IMR-90 (cell line): ENCODE results near the gene PGLYRP3. TPM values are rescaled to one million over a fixed set of nuclear protein-coding genes. Genes with fewer than 3 reads are reported as not detected.

Experiments
- ATAC-seq: fragments of 200-7000 bp; cut with Tn5 transposase; 2 replicates; pipeline ENCODE4 v1.9.1; 2020; ENCODE audit warnings: low read depth, mild to moderate bottlenecking, moderate library complexity
- BruUV-seq: library from RNA; stranded (reverse); fragments of 400-500 nt; replicated peaks from 2 replicates; lab custom pipeline; 2021; lab: Mats Ljungman, UMichigan
- CTCF ChIA-PET: fragments of 300-600 bp; formaldehyde crosslinking; extraction: SDS; loops from one replicate; lab custom pipeline; 2021; ENCODE audit warnings: antibody characterized with exemption; lab: Yijun Ruan, JAX
- POLR2A ChIA-PET: fragments of 300-600 bp; sonication (Branson Sonifier 250); formaldehyde crosslinking; loops from one replicate; lab custom pipeline; 2022; ENCODE audit warnings: antibody characterized with exemption; ENCODE audit not compliant: unreplicated experiment; lab: Charles Lee
- DNase-seq: peaks from one replicate; pipeline ENCODE4 v3.0.0; 2013
- H2AFZ ChIP-seq: replicated peaks from 2 replicates; pipeline ENCODE3; 2013; ENCODE audit warnings: low read length, mild to moderate bottlenecking; ENCODE audit not compliant: poor library complexity
- H2AK5ac ChIP-seq: 2 replicates; pipeline ENCODE4 v1.6.1; 2013; ENCODE audit warnings: low read depth, low read length, inconsistent platforms
- H2AK9ac ChIP-seq: replicated peaks from 2 replicates; pipeline ENCODE3; 2013; ENCODE audit warnings: mild to moderate bottlenecking, low read depth, low read length, moderate library complexity; ENCODE audit not compliant: poor library complexity
- H2BK120ac ChIP-seq: 2 replicates; pipeline ENCODE4 v1.6.1; 2013; ENCODE audit warnings: low read depth, low read length, inconsistent platforms
- H2BK15ac ChIP-seq: 3 replicates; pipeline ENCODE4 v1.6.1; 2013; ENCODE audit warnings: low read depth, low read length, inconsistent platforms
- H2BK20ac ChIP-seq: 2 replicates; pipeline ENCODE4 v1.6.1; 2013; ENCODE audit warnings: low read depth, mild to moderate bottlenecking, inconsistent platforms, low read length, moderate library complexity
- H2BK5ac ChIP-seq: 2 replicates; pipeline ENCODE4 v1.6.1; 2013; ENCODE audit warnings: mild to moderate bottlenecking, low read depth, low read length, inconsistent platforms; ENCODE audit not compliant: poor library complexity, severe bottlenecking
- H3K14ac ChIP-seq: replicated peaks from 2 replicates; pipeline ENCODE4 v1.6.1; 2013; ENCODE audit warnings: low read depth, low read length, inconsistent platforms
- H3K18ac ChIP-seq: 2 replicates; pipeline ENCODE4 v1.6.1; 2013; ENCODE audit warnings: low read depth, low read length, control low read depth
- H3K23ac ChIP-seq: 2 replicates; pipeline ENCODE4 v1.6.1; 2013; ENCODE audit warnings: low read depth, low read length, inconsistent platforms
- H3K27ac ChIP-seq: 2 replicates; pipeline ENCODE4 v1.5.1; 2013; ENCODE audit warnings: mild to moderate bottlenecking, control low read depth, low read length; ENCODE audit not compliant: insufficient read depth
- H3K27me3 ChIP-seq: 2 replicates; pipeline ENCODE4 v1.6.1; 2013; ENCODE audit warnings: low read length; ENCODE audit not compliant: control insufficient read depth, insufficient read depth
- H3K36me3 ChIP-seq: 2 replicates; pipeline ENCODE4 v1.6.1; 2013; ENCODE audit warnings: low read length, mixed read lengths; ENCODE audit not compliant: control insufficient read depth, insufficient read depth
- H3K4ac ChIP-seq: 2 replicates; pipeline ENCODE4 v1.6.1; 2013; ENCODE audit warnings: low read depth, low read length, inconsistent platforms
- H3K4me1 ChIP-seq: 2 replicates; pipeline ENCODE4 v1.6.1; 2013; ENCODE audit warnings: low read length, mixed read lengths; ENCODE audit not compliant: control insufficient read depth, insufficient read depth
- H3K4me2 ChIP-seq: 2 replicates; pipeline ENCODE4 v1.6.1; 2013; ENCODE audit warnings: low read depth, mild to moderate bottlenecking, control low read depth, low read length, moderate library complexity
- H3K4me3 ChIP-seq: 2 replicates; pipeline ENCODE4 v1.5.1; 2013; ENCODE audit warnings: low read depth, mild to moderate bottlenecking, control low read depth, low read length, moderate library complexity; ENCODE audit not compliant: insufficient read depth
- H3K56ac ChIP-seq: 2 replicates; pipeline ENCODE4 v1.6.1; 2013; ENCODE audit warnings: low read length, inconsistent platforms; ENCODE audit not compliant: insufficient read depth; ENCODE audit errors: extremely low read depth
- H3K79me1 ChIP-seq, 2 experiments: 2 replicates each; pipeline ENCODE4 v1.6.1; 2013; ENCODE audit warnings: low read length in 2 of 2, inconsistent platforms in 1 of 2, low read depth in 1 of 2
- H3K9ac ChIP-seq: 2 replicates; pipeline ENCODE4 v1.6.1; 2013; ENCODE audit warnings: low read depth, low read length, control low read depth
- H3K9me1 ChIP-seq: 2 replicates; pipeline ENCODE4 v1.6.1; 2013; ENCODE audit warnings: low read length, inconsistent platforms; ENCODE audit not compliant: insufficient read depth
- H3K9me3 ChIP-seq: 2 replicates; pipeline ENCODE4 v1.6.1; 2013; ENCODE audit warnings: low read length; ENCODE audit not compliant: control insufficient read depth, insufficient read depth
- H4K20me1 ChIP-seq: 2 replicates; pipeline ENCODE4 v1.6.1; 2013; ENCODE audit warnings: low read length, inconsistent platforms; ENCODE audit not compliant: insufficient read depth
- H4K5ac ChIP-seq: 2 replicates; pipeline ENCODE4 v1.6.1; 2013; ENCODE audit warnings: mild to moderate bottlenecking, low read depth, low read length, control low read depth
- H4K8ac ChIP-seq, 2 experiments: 2 replicates each; pipeline ENCODE4 v1.6.1; 2013; ENCODE audit warnings: low read depth in 2 of 2, low read length in 2 of 2, control low read depth in 1 of 2, inconsistent platforms in 1 of 2
- H4K91ac ChIP-seq: 2 replicates; pipeline ENCODE4 v1.6.1; 2013; ENCODE audit warnings: low read depth, low read length, inconsistent platforms; ENCODE audit not compliant: insufficient read depth
- BHLHE40 ChIP-seq: fragments of 150-350 bp; IDR thresholded peaks from 2 replicates; pipeline ENCODE4 v1.6.1; 2016; ENCODE audit warnings: mild to moderate bottlenecking, low read depth, low read length
- CEBPB ChIP-seq: IDR thresholded peaks from 2 replicates; pipeline ENCODE4 v1.6.1; 2012; ENCODE audit warnings: low read depth, low read length, improper control_type of control experiment
- FOS ChIP-seq: fragments of 150-350 bp; IDR thresholded peaks from 2 replicates; pipeline ENCODE4 v1.6.1; 2016; ENCODE audit warnings: low read depth, low read length
- MAFK ChIP-seq: IDR thresholded peaks from 2 replicates; pipeline ENCODE4 v1.6.1; 2012; ENCODE audit warnings: low read depth, low read length, improper control_type of control experiment
- MAZ ChIP-seq: IDR thresholded peaks from 2 replicates; pipeline ENCODE4 v1.6.1; 2012; ENCODE audit warnings: low read depth, mild to moderate bottlenecking, low read length, improper control_type of control experiment, moderate library complexity, borderline replicate concordance
- MXI1 ChIP-seq: IDR thresholded peaks from 2 replicates; pipeline ENCODE4 v1.6.1; 2012; ENCODE audit warnings: low read depth, mild to moderate bottlenecking, low read length, moderate library complexity, borderline replicate concordance
- NFE2L2 ChIP-seq: fragments of 150-350 bp; IDR thresholded peaks from 2 replicates; pipeline ENCODE4 v1.6.1; 2016; ENCODE audit warnings: low read depth, mild to moderate bottlenecking, low read length
- RAD21 ChIP-seq: IDR thresholded peaks from 2 replicates; pipeline ENCODE4 v1.6.1; 2012; ENCODE audit warnings: low read length, improper control_type of control experiment
- RCOR1 ChIP-seq: IDR thresholded peaks from 2 replicates; pipeline ENCODE4 v1.6.1; 2012; ENCODE audit warnings: mild to moderate bottlenecking, low read length, improper control_type of control experiment; ENCODE audit not compliant: insufficient replicate concordance
- SMC3 ChIP-seq: fragments of 150-350 bp; IDR thresholded peaks from 2 replicates; pipeline ENCODE4 v1.6.1; 2016; ENCODE audit warnings: low read depth, mild to moderate bottlenecking, antibody characterized with exemption, low read length, moderate library complexity
- WGBS, 2 experiments: methylation state at CpG; one replicate each; pipeline versions ENCODE4 v1.1.5 to v1.1.7; 2013; ENCODE audit warnings: missing lambda C conversion rate in 2 of 2; ENCODE audit not compliant: insufficient read length in 1 of 2; ENCODE audit errors: extremely low coverage in 2 of 2; 5-methylcytosine and 5-hydroxymethylcytosine counted together
- dilution Hi-C: fragments of 300-500 bp; cut with HindIII; formaldehyde crosslinking; loops from one replicate; pipeline ENCODE4 v1.14.3; 2018; ENCODE audit warnings: low sequenced_read_pairs; ENCODE audit not compliant: unreplicated experiment
- in situ Hi-C: fragments of 300-500 bp; cut with MboI; formaldehyde crosslinking; loops from 3 replicates; pipeline ENCODE4 v1.14.3; 2019; ENCODE audit warnings: low sequenced_read_pairs, inconsistent platforms, mixed read lengths
- intact Hi-C: fragments of 100-400 bp; cut with micrococcal nuclease; formaldehyde crosslinking; loops from 2 replicates; pipeline ENCODE4 v1.10.0; 2022
- polyA plus RNA-seq, 3 experiments: library from polyadenylated mRNA; depleted of rRNA; stranded (reverse); fragments of >200 nt; gene quantifications; 2 replicates each; pipeline ENCODE4 v1.2.3, GENCODE V29; 2012; ENCODE audit warnings: low replicate concordance in 1 of 3
- total RNA-seq: library from RNA; depleted of rRNA; stranded (reverse); fragments of >200 nt; gene quantifications from 2 replicates; pipeline ENCODE4 v1.2.3, GENCODE V29; 2012
- TF ChIP-seq, protein P1 (sequence below): fragments of 150-350 bp; IDR thresholded peaks from 2 replicates; pipeline ENCODE4 v1.6.1; 2017; ENCODE audit warnings: mild to moderate bottlenecking, antibody characterized with exemption, low read length, low read depth

Gene PGLYRP3
- total and polyA plus RNA-seq, 2 of the 4 experiments (the other 2 are of a cell fraction): not detected

DNA sequence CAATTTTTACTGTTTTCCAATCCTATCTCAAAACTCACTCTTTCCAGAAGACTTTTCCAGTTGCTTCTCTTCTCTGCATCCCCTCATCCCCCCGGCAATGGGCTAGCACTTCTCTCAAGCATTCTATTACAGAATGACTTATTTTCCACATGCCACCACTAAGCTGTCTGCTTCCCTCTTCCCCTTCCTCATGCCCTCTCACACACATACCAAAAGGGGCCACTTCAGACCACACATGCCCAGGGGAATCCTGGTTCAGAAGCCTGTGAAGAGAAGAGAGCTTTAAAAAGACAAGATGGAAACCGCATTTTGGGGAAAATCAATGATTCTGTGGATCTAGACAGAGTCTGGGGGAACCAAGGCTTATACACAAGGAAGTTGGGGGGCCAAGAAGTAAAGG, 61.7 kb downstream of the PGLYRP3 start:
- H3K18ac ChIP-seq: no peak overlapping the region
- H3K4me3 ChIP-seq: no peak overlapping the region
- dilution Hi-C loops: no loop called here
- H2BK120ac ChIP-seq: no peak overlapping the region
- H3K14ac ChIP-seq: no peak overlapping the region
- in situ Hi-C loops: no loop called here
- no peak overlapping the region for H2AK5ac ChIP-seq
- TF ChIP-seq MXI1 (no peak), MAZ (no peak), SMC3 (no peak), BHLHE40 (no peak), RAD21 (no peak), CEBPB (no peak), FOS (no peak), MAFK (no peak), NFE2L2 (no peak), RCOR1 (no peak)
- TF ChIP-seq, protein P1, sequence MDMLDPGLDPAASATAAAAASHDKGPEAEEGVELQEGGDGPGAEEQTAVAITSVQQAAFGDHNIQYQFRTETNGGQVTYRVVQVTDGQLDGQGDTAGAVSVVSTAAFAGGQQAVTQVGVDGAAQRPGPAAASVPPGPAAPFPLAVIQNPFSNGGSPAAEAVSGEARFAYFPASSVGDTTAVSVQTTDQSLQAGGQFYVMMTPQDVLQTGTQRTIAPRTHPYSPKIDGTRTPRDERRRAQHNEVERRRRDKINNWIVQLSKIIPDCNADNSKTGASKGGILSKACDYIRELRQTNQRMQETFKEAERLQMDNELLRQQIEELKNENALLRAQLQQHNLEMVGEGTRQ: no peak
- H3K9ac ChIP-seq: no peak overlapping the region
- CTCF ChIA-PET: interaction anchor here (0.6 kb wide), 1 partner anchor 19 kb away, joined by 3 read pairs; no protein-coding TSS in a partner anchor
- ATAC-seq: no peak
- no peak for DNase-seq
- no peak overlapping the region for H2AK9ac ChIP-seq
- H3K27me3 ChIP-seq: no peaks in the 10 kb centered on the region
- H4K91ac ChIP-seq: no peak overlapping the region
- no peak overlapping the region for H2BK20ac ChIP-seq
- H3K36me3 ChIP-seq: no peaks in the 10 kb centered on the region
- no peak overlapping the region for H2AFZ ChIP-seq
- no peak overlapping the region for H4K5ac ChIP-seq
- no peak overlapping the region for H3K23ac ChIP-seq
- POLR2A ChIA-PET: no interaction called here
- no TSS peak for BruUV-seq
- H3K4me2 ChIP-seq: no peak overlapping the region
- no peaks in the 10 kb centered on the region for H3K4me1 ChIP-seq
- no peak overlapping the region for H4K8ac ChIP-seq
- intact Hi-C loops: no loop called here
- no peak overlapping the region for H2BK5ac ChIP-seq
- no peak overlapping the region for H2BK15ac ChIP-seq
- H3K27ac ChIP-seq: no peak overlapping the region
- no peaks in the 10 kb centered on the region for H3K9me1 ChIP-seq
- no peaks in the 10 kb centered on the region for H4K20me1 ChIP-seq
- no peaks in the 10 kb centered on the region for H3K9me3 ChIP-seq
- no peak overlapping the region for H3K4ac ChIP-seq
- H3K79me1 ChIP-seq: no peaks in the 10 kb centered on the region
- H3K56ac ChIP-seq: no peak overlapping the region
- 71% methylated on average over 1 of the region's 2 CpGs; no CpG with 5 or more reads in 1 of the 2 experiments for WGBS, 2 experiments
